A172 (cell line): Measurements from ENCODE around the gene SNX17. TPM values are rescaled to one million over a fixed set of nuclear protein-coding genes. Genes with fewer than 3 reads are reported as not detected.
"Not testable (repeated sequence)": the region's sequence is repeated elsewhere in the genome, so short reads cannot be mapped to it uniquely, and the experiment has no call there.

Source experiments
- DNase-seq: peaks from one replicate; pipeline ENCODE4 v3.0.0-alpha.2; 2015; ENCODE audit warnings: low spot score
- total RNA-seq: library from RNA; depleted of rRNA; stranded (reverse); fragments of >200 nt; shearing (Covaris generic); gene quantifications from 2 replicates; pipeline ENCODE4 v1.2.3, GENCODE V29; 2014; rRNA removed

The SNX17 gene
- 202 and 226 TPM in 2 replicates for total RNA-seq

GRCh38 chr2:27370026-27370815 is at the start of gene SNX17, which contains the start of gene EIF2B4:
Gene SNX17 (plus strand): TSS chr2:27370616. CDS start chr2:27370744, 128 bp downstream.
Gene EIF2B4 (minus strand): TSS chr2:27370338. CDS start chr2:27370314, 24 bp downstream.
- DNase-seq: peak; percentile 99

- DNase-seq: peak; percentile 99
Measured at GRCh38 chr2:27320958-27321543, 49.4 kb upstream of the SNX17 start.

- peak; percentile 40 for DNase-seq
Measured at GRCh38 chr2:27322301-27322765, 48.1 kb upstream of the SNX17 start.

GRCh38 chr2:27322766-27323595 is 47.4 kb upstream of the SNX17 start, which contains the start of gene MPV17:
Gene MPV17 (minus strand): TSS chr2:27323097. CDS start chr2:27322517, 580 bp downstream.
- DNase-seq: peak; percentile 90

GRCh38 chr2:27323596-27324285 is 46.7 kb upstream of the SNX17 start:
- DNase-seq: peak; percentile 35

- DNase-seq: no peak
Measured at GRCh38 chr2:27324720-27325119, 45.7 kb upstream of the SNX17 start.

GRCh38 chr2:27335311-27335710 is 35.1 kb upstream of the SNX17 start:
- DNase-seq: no peak

GRCh38 chr2:27336173-27336572 is 34.2 kb upstream of the SNX17 start:
- no peak for DNase-seq

GRCh38 chr2:27347641-27348040 is 22.8 kb upstream of the SNX17 start:
- DNase-seq: no peak

GRCh38 chr2:27350106-27350693 is 20.2 kb upstream of the SNX17 start:
- DNase-seq: no peak

GRCh38 chr2:27351802-27352598 is 18.4 kb upstream of the SNX17 start:
- DNase-seq: no peak

- not testable (repeated sequence) for DNase-seq
Measured at GRCh38 chr2:27353386-27353761, 17.0 kb upstream of the SNX17 start.

- DNase-seq: no peak
Measured at GRCh38 chr2:27353762-27354596, 16.4 kb upstream of the SNX17 start.

GRCh38 chr2:27354597-27354927 is 15.9 kb upstream of the SNX17 start:
- DNase-seq: no peak

- DNase-seq: peak; percentile 66
Measured at GRCh38 chr2:27356056-27356381, 14.4 kb upstream of the SNX17 start.

GRCh38 chr2:27356382-27357181 is 13.8 kb upstream of the SNX17 start, which contains the start of gene GTF3C2:
Gene GTF3C2 (minus strand): TSS chr2:27356764. CDS start chr2:27343554, 13,210 bp downstream.
- DNase-seq: peak; percentile 97

- DNase-seq: no peak
Measured at GRCh38 chr2:27362678-27363420, 7.6 kb upstream of the SNX17 start.

- no peak for DNase-seq
Measured at GRCh38 chr2:27363933-27364332, 6.5 kb upstream of the SNX17 start.
